ENCODE measurements around the gene MYO7A.

Gene MYO7A

GRCh38 chr11:77201370-77201769 is 73.3 kb downstream of the MYO7A start:
- WGBS, result 94% methylated on average over 11 of the region's 11 CpGs
- H3K27ac ChIP-seq (ENCODE audit: low read depth, low read length), result no peak overlapping the region
- no peak overlapping the region for H3K4me3 ChIP-seq (ENCODE audit: low read length)
- H3K9ac ChIP-seq (ENCODE audit: low read depth, low read length), result no peak overlapping the region
- H3K27me3 ChIP-seq (ENCODE audit: insufficient read depth, low read length), result no peaks in the 10 kb centered on the region
- no peaks in the 10 kb centered on the region for H3K4me1 ChIP-seq (ENCODE audit: insufficient read depth, low read length)
- no peaks in the 10 kb centered on the region for H3K36me3 ChIP-seq (ENCODE audit: insufficient read depth, low read length)
- H3K9me3 ChIP-seq (ENCODE audit: insufficient read depth, low read depth, low read length), result no peaks in the 10 kb centered on the region

GRCh38 chr11:77201991-77202841 is 74.2 kb downstream of the MYO7A start:
- no peak overlapping the region for H3K4me3 ChIP-seq (ENCODE audit: low read length)
- H3K9ac ChIP-seq (ENCODE audit: low read depth, low read length), result no peak overlapping the region
- no peak overlapping the region for H3K27ac ChIP-seq (ENCODE audit: low read depth, low read length)
- no peaks in the 10 kb centered on the region for H3K36me3 ChIP-seq (ENCODE audit: insufficient read depth, low read length)
- H3K4me1 ChIP-seq (ENCODE audit: insufficient read depth, low read length), result no peaks in the 10 kb centered on the region
- WGBS, result 92% methylated on average over 23 of the region's 23 CpGs
- no peaks in the 10 kb centered on the region for H3K27me3 ChIP-seq (ENCODE audit: insufficient read depth, low read length)
- no peaks in the 10 kb centered on the region for H3K9me3 ChIP-seq (ENCODE audit: insufficient read depth, low read depth, low read length)

GRCh38 chr11:77202941-77203900 is 75.2 kb downstream of the MYO7A start:
- 87% methylated on average over 25 of the region's 25 CpGs for WGBS
- H3K36me3 ChIP-seq (ENCODE audit: insufficient read depth, low read length), result no peaks in the 10 kb centered on the region
- no peaks in the 10 kb centered on the region for H3K9me3 ChIP-seq (ENCODE audit: insufficient read depth, low read depth, low read length)
- no peaks in the 10 kb centered on the region for H3K27me3 ChIP-seq (ENCODE audit: insufficient read depth, low read length)
- no peak overlapping the region for H3K9ac ChIP-seq (ENCODE audit: low read depth, low read length)
- H3K4me3 ChIP-seq (ENCODE audit: low read length), result no peak overlapping the region
- H3K27ac ChIP-seq (ENCODE audit: low read depth, low read length), result no peak overlapping the region
- H3K4me1 ChIP-seq (ENCODE audit: insufficient read depth, low read length), result no peaks in the 10 kb centered on the region

- no peaks in the 10 kb centered on the region for H3K9me3 ChIP-seq (ENCODE audit: insufficient read depth, low read depth, low read length)
- no peak overlapping the region for H3K4me3 ChIP-seq (ENCODE audit: low read length)
- no peaks in the 10 kb centered on the region for H3K4me1 ChIP-seq (ENCODE audit: insufficient read depth, low read length)
- H3K27me3 ChIP-seq (ENCODE audit: insufficient read depth, low read length), result no peaks in the 10 kb centered on the region
- no peak overlapping the region for H3K9ac ChIP-seq (ENCODE audit: low read depth, low read length)
- H3K36me3 ChIP-seq (ENCODE audit: insufficient read depth, low read length), result no peaks in the 10 kb centered on the region
- H3K27ac ChIP-seq (ENCODE audit: low read depth, low read length), result no peak overlapping the region
- WGBS, result 89% methylated on average over 20 of the region's 20 CpGs
These were observed 76.1 kb downstream of the MYO7A start for GRCh38 chr11:77203901-77204753.

- Histone ChIP-seq H3K27ac (ENCODE audit: low read depth, low read length) (no peak overlapping the region), H3K4me3 (ENCODE audit: low read length) (no peak overlapping the region), H3K9ac (ENCODE audit: low read depth, low read length) (no peak overlapping the region), H3K36me3 (ENCODE audit: insufficient read depth, low read length) (no peaks in the 10 kb centered on the region), H3K27me3 (ENCODE audit: insufficient read depth, low read length) (no peaks in the 10 kb centered on the region), H3K9me3 (ENCODE audit: insufficient read depth, low read depth, low read length) (no peaks in the 10 kb centered on the region), H3K4me1 (ENCODE audit: insufficient read depth, low read length) (no peaks in the 10 kb centered on the region)
- WGBS, result 92% methylated on average over 12 of the region's 12 CpGs
These were observed 76.9 kb downstream of the MYO7A start for GRCh38 chr11:77204754-77205466.

GRCh38 chr11:77205467-77206263 is 77.6 kb downstream of the MYO7A start:
- no peaks in the 10 kb centered on the region for H3K36me3 ChIP-seq (ENCODE audit: insufficient read depth, low read length)

GRCh38 chr11:77206264-77207018 is 78.4 kb downstream of the MYO7A start:
- 92% methylated on average over 13 of the region's 13 CpGs for WGBS
- H3K9ac ChIP-seq (ENCODE audit: low read depth, low read length), result no peak overlapping the region
- no peaks in the 10 kb centered on the region for H3K27me3 ChIP-seq (ENCODE audit: insufficient read depth, low read length)
- no peak overlapping the region for H3K27ac ChIP-seq (ENCODE audit: low read depth, low read length)
- no peak overlapping the region for H3K4me3 ChIP-seq (ENCODE audit: low read length)
- H3K4me1 ChIP-seq (ENCODE audit: insufficient read depth, low read length), result no peaks in the 10 kb centered on the region
- no peaks in the 10 kb centered on the region for H3K9me3 ChIP-seq (ENCODE audit: insufficient read depth, low read depth, low read length)
- H3K36me3 ChIP-seq (ENCODE audit: insufficient read depth, low read length), result no peaks in the 10 kb centered on the region

More at GRCh38 chr11:77205467-77206263, 77.6 kb downstream of the MYO7A start:
- Histone ChIP-seq H3K27me3 (ENCODE audit: insufficient read depth, low read length) (no peaks in the 10 kb centered on the region), H3K9ac (ENCODE audit: low read depth, low read length) (no peak overlapping the region), H3K9me3 (ENCODE audit: insufficient read depth, low read depth, low read length) (no peaks in the 10 kb centered on the region), H3K27ac (ENCODE audit: low read depth, low read length) (no peak overlapping the region), H3K4me3 (ENCODE audit: low read length) (no peak overlapping the region), H3K4me1 (ENCODE audit: insufficient read depth, low read length) (no peaks in the 10 kb centered on the region)
- 91% methylated on average over 30 of the region's 30 CpGs for WGBS

- Histone ChIP-seq H3K4me1 (ENCODE audit: insufficient read depth, low read length) (no peaks in the 10 kb centered on the region), H3K4me3 (ENCODE audit: low read length) (no peak overlapping the region), H3K27me3 (ENCODE audit: insufficient read depth, low read length) (no peaks in the 10 kb centered on the region), H3K9ac (ENCODE audit: low read depth, low read length) (no peak overlapping the region), H3K9me3 (ENCODE audit: insufficient read depth, low read depth, low read length) (no peaks in the 10 kb centered on the region), H3K27ac (ENCODE audit: low read depth, low read length) (no peak overlapping the region), H3K36me3 (ENCODE audit: insufficient read depth, low read length) (no peaks in the 10 kb centered on the region)
- WGBS, result 92% methylated on average over 10 of the region's 10 CpGs
These were observed 79.0 kb downstream of the MYO7A start for GRCh38 chr11:77207019-77207485.

- no peak overlapping the region for H3K27ac ChIP-seq (ENCODE audit: low read depth, low read length)
- no peaks in the 10 kb centered on the region for H3K9me3 ChIP-seq (ENCODE audit: insufficient read depth, low read depth, low read length)
- H3K27me3 ChIP-seq (ENCODE audit: insufficient read depth, low read length), result no peaks in the 10 kb centered on the region
- H3K9ac ChIP-seq (ENCODE audit: low read depth, low read length), result no peak overlapping the region
- no peaks in the 10 kb centered on the region for H3K36me3 ChIP-seq (ENCODE audit: insufficient read depth, low read length)
- H3K4me1 ChIP-seq (ENCODE audit: insufficient read depth, low read length), result no peaks in the 10 kb centered on the region
- 92% methylated on average over 10 of the region's 10 CpGs for WGBS
- no peak overlapping the region for H3K4me3 ChIP-seq (ENCODE audit: low read length)
These were observed 79.7 kb downstream of the MYO7A start for GRCh38 chr11:77207618-77208313.

Measured in HUES64 (cell line).